HG02943 (cell line): ENCODE measurements around the gene THEMIS.
"Not testable (repeated sequence)": the region's sequence is repeated elsewhere in the genome, so short reads cannot be mapped to it uniquely, and the experiment has no call there.

Experiments used
- ATAC-seq: cut with Tn5 transposase; IDR thresholded peaks from one replicate; pipeline ENCODE4 v1.9.1; 2021; ENCODE audit warnings: mild to moderate bottlenecking, low read depth, moderate library complexity; ENCODE audit not compliant: unreplicated experiment

Gene THEMIS

GRCh38 chr6:127748290-127748689 is 152.6 kb downstream of the THEMIS start:
- ATAC-seq, result no peak

- ATAC-seq, result no peak
These were observed 162.4 kb downstream of the THEMIS start for GRCh38 chr6:127738423-127738822.

- ATAC-seq, result no peak
These were observed 163.1 kb downstream of the THEMIS start for GRCh38 chr6:127737768-127738167.

- peak; percentile 94 for ATAC-seq
These were observed 163.8 kb downstream of the THEMIS start for GRCh38 chr6:127737009-127737486.

- no peak for ATAC-seq
These were observed 167.9 kb downstream of the THEMIS start for GRCh38 chr6:127732927-127733326.

GRCh38 chr6:127727260-127727953 is 173.5 kb downstream of the THEMIS start:
- no peak for ATAC-seq

GRCh38 chr6:127725821-127726220 is 175.0 kb downstream of the THEMIS start:
- ATAC-seq, result no peak

- ATAC-seq, result no peak
These were observed 182.2 kb downstream of the THEMIS start for GRCh38 chr6:127718694-127719093.

GRCh38 chr6:127717384-127717783 is 183.5 kb downstream of the THEMIS start:
- no peak for ATAC-seq

GRCh38 chr6:127716465-127716864 is 184.4 kb downstream of the THEMIS start:
- ATAC-seq, result no peak

- no peak for ATAC-seq
These were observed 190.2 kb downstream of the THEMIS start for GRCh38 chr6:127710668-127711067.

- no peak for ATAC-seq
These were observed 194.6 kb downstream of the THEMIS start for GRCh38 chr6:127706216-127706615.

GRCh38 chr6:127695108-127695507 is 205.8 kb downstream of the THEMIS start:
- no peak for ATAC-seq

GRCh38 chr6:127691146-127691545 is 209.7 kb downstream of the THEMIS start:
- no peak for ATAC-seq

- ATAC-seq, result no peak
These were observed 210.3 kb downstream of the THEMIS start for GRCh38 chr6:127690588-127690987.

- no peak for ATAC-seq
These were observed 210.8 kb downstream of the THEMIS start for GRCh38 chr6:127690092-127690491.

GRCh38 chr6:127687490-127687889 is 213.4 kb downstream of the THEMIS start:
- ATAC-seq, result not testable (repeated sequence)

- no peak for ATAC-seq
These were observed 214.8 kb downstream of the THEMIS start for GRCh38 chr6:127686084-127686483.

GRCh38 chr6:127684501-127684900 is 216.4 kb downstream of the THEMIS start:
- no peak for ATAC-seq
